Loucy (cell line): ENCODE results near the gene JAGN1.

Source experiments
- CTCF ChIP-seq: fragments of 200-600 bp; sonication (generic); conservative IDR thresholded peaks from 2 replicates; pipeline ENCODE4 v1.5.1; 2014; ENCODE audit warnings: mild to moderate bottlenecking, antibody characterized with exemption, low read length
- EZH2phosphoT487 ChIP-seq: fragments of 200-600 bp; IDR thresholded peaks from 2 replicates; pipeline ENCODE4 v1.6.1; 2018; ENCODE audit warnings: antibody characterized with exemption, mild to moderate bottlenecking, moderate library complexity, borderline replicate concordance

- TF ChIP-seq CTCF = no peak
- TF ChIP-seq EZH2phosphoT487 = no peak
These were observed 4.1 kb upstream of the JAGN1 start for GRCh38 chr3:9886328-9886727.
